ENCODE data around the gene PCLAF.
"Not testable (repeated sequence)": the region's sequence is repeated elsewhere in the genome, so short reads cannot be mapped to it uniquely, and the experiment has no call there.

Gene PCLAF

DNA sequence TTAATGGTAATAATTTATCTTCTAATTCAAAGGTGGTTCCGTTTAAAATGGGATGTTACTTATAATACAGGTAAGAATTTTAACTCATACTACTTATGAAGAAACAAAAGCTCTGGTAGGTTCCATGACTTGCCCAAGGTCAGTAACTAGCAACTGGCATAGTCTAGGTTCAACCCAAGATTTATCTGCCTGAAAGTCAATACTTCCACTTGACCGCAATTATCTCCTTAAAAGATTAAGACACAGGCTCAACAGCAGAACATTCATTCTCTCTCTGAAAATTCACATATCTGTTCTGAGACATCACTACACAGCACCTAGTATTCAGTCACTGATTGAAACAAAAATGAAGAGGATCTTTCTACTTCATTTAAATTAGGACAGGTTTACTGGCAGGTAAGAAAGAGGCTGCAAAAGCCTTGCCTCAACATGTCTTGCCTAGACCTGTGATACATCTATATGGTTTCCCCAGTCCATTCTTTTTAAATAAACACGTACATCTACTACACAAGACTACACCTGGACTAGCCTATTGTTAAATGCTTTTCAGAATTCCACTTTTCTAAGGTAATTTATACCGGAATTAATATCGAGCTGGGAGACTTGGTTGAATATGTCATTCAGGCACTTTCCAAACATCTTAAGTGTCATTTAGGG is 26.4 kb downstream of the PCLAF start:
- Mint-ChIP-seq H3K9me3 (no peaks in the 10 kb centered on the region), H3K27ac (peak overlapping the region; percentile 83 to 95), H3K27me3 (no peaks in the 10 kb centered on the region), H3K4me1 (ENCODE audit: low read depth in 2 of 2) (peaks cover 16 to 17% of the 10 kb centered on the region in 2 donors), H3K36me3 (ENCODE audit: insufficient read depth) (peaks cover 23% of the 10 kb centered on the region), H3K4me3 (peak overlapping the region; percentile 85 to 97)
- DNase-seq (no peak), ATAC-seq (replicated peaks) (no peak)

DNA sequence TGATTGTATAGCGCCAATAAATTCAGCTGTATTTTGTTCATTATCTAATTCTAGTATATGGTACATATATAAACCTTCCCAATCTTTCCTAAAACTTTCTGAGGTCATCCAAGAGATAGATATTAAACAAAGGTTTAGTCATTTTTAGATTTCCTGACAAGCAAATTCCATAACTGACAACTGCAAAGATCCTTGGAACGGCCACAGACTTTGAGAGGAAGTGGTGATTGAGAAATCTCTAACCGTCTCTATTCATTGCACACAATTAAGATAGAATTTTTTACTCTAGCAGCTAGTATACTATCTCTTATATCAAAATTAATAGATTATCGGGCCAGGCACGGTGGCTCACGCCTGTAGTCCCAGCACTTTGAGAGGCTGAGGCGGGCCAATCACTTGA is 30.0 kb downstream of the PCLAF start:
- ATAC-seq (replicated peaks): no peak
- no peaks in the 10 kb centered on the region for H3K9me3 Mint-ChIP-seq
- H3K27me3 Mint-ChIP-seq: no peaks in the 10 kb centered on the region
- DNase-seq: no peak
- no peak overlapping the region for H3K4me3 Mint-ChIP-seq
- H3K27ac Mint-ChIP-seq: no peak overlapping the region
- H3K4me1 Mint-ChIP-seq (ENCODE audit: low read depth in 2 of 2): peaks cover 15 to 16% of the 10 kb centered on the region in 2 donors
- peaks cover 35% of the 10 kb centered on the region for H3K36me3 Mint-ChIP-seq (ENCODE audit: insufficient read depth)

DNA sequence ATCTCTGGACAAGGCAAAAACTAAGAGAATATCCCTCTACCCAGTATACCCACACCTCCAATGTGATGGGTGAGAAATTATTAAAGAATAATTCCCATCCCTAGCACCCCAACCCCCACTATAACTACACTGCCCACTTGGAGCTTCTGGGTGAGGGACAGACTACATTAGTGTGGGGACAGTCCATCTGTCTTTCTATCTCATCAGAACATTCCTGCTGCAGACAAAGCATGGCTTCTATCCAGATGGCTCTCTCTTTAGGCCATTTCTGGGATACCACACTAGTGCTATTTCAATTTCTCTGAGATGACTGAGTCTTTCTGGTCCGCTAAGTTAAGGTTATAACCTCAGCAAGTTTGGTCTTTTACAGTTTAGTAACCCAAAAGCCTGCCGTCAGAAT is 31.9 kb downstream of the PCLAF start:
- no peak for DNase-seq
- Mint-ChIP-seq H3K4me1 (ENCODE audit: low read depth in 2 of 2) (peaks cover 4 to 5% of the 10 kb centered on the region in 2 donors), H3K27ac (no peak overlapping the region), H3K9me3 (no peaks in the 10 kb centered on the region), H3K27me3 (no peaks in the 10 kb centered on the region), H3K4me3 (no peak overlapping the region), H3K36me3 (ENCODE audit: insufficient read depth) (peaks cover 31% of the 10 kb centered on the region)
- ATAC-seq (replicated peaks): no peak

DNA sequence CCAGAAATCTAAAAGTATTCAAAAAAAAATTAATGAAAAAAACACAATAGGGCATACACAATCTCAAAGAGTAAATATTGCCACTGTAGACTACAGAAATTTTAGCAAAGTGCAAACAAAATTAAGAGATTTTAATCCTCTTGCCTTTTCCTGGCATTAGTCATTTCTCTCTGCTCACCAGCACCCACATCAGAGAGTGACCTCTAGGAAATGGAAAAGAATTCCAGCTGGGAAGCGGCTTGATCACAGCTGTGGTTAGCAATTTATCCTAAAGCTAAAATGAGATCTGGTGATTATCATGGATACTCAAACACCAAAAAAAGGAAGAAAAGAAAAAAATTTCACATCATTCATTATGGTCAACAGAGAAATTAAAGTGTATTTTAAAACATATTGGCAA is 32.8 kb downstream of the PCLAF start:
- Mint-ChIP-seq H3K27me3 (no peaks in the 10 kb centered on the region), H3K27ac (no peak overlapping the region), H3K4me3 (no peak overlapping the region), H3K36me3 (ENCODE audit: insufficient read depth) (peaks cover 28% of the 10 kb centered on the region), H3K4me1 (ENCODE audit: low read depth in 2 of 2) (peaks cover 6 to 9% of the 10 kb centered on the region in 2 donors), H3K9me3 (no peaks in the 10 kb centered on the region)
- ATAC-seq (replicated peaks): no peak
- no peak for DNase-seq

DNA sequence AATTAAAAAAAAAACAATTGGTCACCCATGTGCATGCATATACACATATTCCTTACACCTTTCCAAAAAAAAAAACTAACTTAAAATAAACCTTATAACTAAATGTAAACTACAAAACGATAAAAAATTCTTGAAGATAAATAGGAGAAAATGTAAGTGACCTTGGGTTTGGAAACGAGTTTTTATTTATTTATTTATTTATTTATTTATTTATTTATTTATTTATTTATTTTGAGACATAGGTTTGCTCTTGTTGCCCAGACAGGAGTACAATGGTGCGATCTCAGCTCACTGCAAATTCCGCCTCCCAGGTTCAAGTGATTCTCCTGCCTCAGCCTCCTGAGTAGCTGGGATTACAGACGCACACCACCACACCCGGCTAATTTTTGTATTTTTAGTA is 35.0 kb downstream of the PCLAF start:
- not testable (repeated sequence) for H3K27ac Mint-ChIP-seq; ATAC-seq (replicated peaks); H3K9me3 Mint-ChIP-seq; H3K27me3 Mint-ChIP-seq; DNase-seq; H3K4me3 Mint-ChIP-seq
- H3K4me1 Mint-ChIP-seq (ENCODE audit: low read depth in 2 of 2): peaks cover 10 to 14% of the 10 kb centered on the region in 2 donors
- H3K36me3 Mint-ChIP-seq (ENCODE audit: insufficient read depth): peaks cover 17% of the 10 kb centered on the region

DNA sequence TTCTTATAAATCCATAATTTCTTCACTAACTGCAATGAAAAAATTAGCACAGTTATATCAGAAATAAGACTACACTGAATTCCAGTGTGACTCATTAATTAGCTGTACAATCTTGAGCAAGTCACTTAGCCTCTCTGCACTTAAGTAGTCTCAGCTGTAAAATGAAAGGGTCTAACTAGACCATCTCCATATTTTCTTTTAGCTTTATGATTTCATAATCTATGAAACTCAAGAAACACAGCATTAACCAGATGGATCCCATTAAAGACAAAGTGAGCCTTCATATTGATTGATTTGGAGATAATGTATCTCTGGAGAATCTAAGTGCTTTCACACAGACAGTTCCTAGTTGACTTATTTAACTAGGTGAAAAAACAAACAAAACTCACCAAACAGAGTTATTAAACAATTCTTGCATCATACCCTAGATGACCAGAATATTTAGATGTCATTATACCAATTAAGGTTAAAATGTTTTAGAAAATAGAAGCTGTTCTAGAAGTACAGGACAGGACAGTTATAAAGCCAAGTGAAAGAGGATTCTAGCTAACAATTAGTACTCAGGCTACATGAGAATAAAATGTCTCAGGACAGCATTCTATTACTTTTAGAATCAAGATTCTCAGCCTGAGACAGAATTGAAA is 36.5 kb downstream of the PCLAF start:
- DNase-seq (no peak), ATAC-seq (replicated peaks) (no peak)
- H3K27ac Mint-ChIP-seq: peak overlapping the region in 1 of 2 donors; percentile 22
- H3K9me3 Mint-ChIP-seq: no peaks in the 10 kb centered on the region
- peaks cover 15% of the 10 kb centered on the region for H3K36me3 Mint-ChIP-seq (ENCODE audit: insufficient read depth)
- H3K4me3 Mint-ChIP-seq: no peak overlapping the region
- no peaks in the 10 kb centered on the region for H3K27me3 Mint-ChIP-seq
- H3K4me1 Mint-ChIP-seq (ENCODE audit: low read depth in 2 of 2): peaks cover 10 to 14% of the 10 kb centered on the region in 2 donors

DNA sequence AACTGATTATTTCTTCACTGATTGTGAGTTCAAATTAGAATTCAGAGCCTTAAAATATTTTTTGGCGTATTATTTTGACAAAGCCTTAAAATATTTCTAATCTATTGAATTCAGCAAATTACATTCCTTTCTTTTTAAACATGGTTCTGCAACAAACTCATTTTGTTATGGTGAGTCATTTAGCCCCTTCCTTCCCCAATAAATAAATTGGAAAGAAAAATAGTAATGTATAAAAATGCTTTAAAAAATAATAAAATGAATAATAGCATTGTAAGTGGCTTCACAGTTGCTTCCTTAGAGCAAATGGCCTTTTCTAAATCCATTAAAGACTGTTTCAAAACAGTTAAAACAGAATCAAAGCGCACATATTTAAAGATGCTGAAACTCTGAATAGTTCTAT is 37.4 kb downstream of the PCLAF start:
- ATAC-seq (replicated peaks) (no peak), DNase-seq (no peak)
- peaks cover 22% of the 10 kb centered on the region for H3K36me3 Mint-ChIP-seq (ENCODE audit: insufficient read depth)
- H3K27ac Mint-ChIP-seq: peak overlapping the region in 1 of 2 donors; percentile 81
- no peaks in the 10 kb centered on the region for H3K27me3 Mint-ChIP-seq
- no peak overlapping the region for H3K4me3 Mint-ChIP-seq
- peaks cover 7 to 14% of the 10 kb centered on the region in 2 donors for H3K4me1 Mint-ChIP-seq (ENCODE audit: low read depth in 2 of 2)
- H3K9me3 Mint-ChIP-seq: no peaks in the 10 kb centered on the region

DNA sequence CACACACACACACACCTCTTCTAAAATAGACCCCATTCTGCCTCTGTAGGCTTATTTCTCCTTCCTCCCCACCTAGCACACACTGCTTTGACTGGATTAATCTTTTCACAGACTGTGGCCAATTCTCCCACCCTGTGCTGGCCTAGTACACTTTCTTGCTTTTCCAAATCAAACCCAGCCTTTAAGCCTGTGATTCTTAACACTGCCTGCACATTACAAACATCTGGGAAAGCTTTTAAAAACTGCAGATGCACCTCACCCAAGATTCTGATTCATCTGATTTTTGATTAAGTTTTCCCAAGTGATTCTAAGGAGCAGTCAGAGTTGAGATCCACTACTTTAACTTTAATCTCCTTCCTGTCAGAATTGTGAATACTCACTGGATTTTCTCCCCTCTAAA is 38.0 kb downstream of the PCLAF start:
- peaks cover 7 to 14% of the 10 kb centered on the region in 2 donors for H3K4me1 Mint-ChIP-seq (ENCODE audit: low read depth in 2 of 2)
- no peak for DNase-seq
- peaks cover 20% of the 10 kb centered on the region for H3K36me3 Mint-ChIP-seq (ENCODE audit: insufficient read depth)
- no peaks in the 10 kb centered on the region for H3K9me3 Mint-ChIP-seq
- no peak for ATAC-seq (replicated peaks)
- H3K4me3 Mint-ChIP-seq: no peak overlapping the region
- H3K27me3 Mint-ChIP-seq: no peaks in the 10 kb centered on the region
- peak overlapping the region; percentile 39 to 81 for H3K27ac Mint-ChIP-seq

DNA sequence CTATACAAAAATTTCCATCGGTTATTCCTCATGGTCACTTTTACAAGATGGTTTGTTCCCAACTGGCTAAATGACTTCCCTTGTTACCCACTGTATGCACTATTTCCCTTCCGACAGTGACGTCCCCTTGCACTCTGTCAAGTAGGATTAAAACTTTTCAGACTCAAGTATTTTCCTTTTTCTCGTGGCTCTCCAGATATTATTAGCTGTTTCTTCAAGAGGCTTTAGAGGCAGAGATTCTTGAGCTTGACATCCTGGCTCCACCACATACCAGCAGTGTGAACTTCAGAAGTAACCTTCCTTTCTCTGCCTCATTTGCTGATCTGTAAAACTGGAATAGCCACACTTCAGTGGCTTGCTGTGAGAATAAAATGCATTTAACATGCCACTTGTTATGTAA is 39.3 kb downstream of the PCLAF start:
- no peak for ATAC-seq (replicated peaks)
- no peak for DNase-seq
- H3K27me3 Mint-ChIP-seq: no peaks in the 10 kb centered on the region
- no peak overlapping the region for H3K4me3 Mint-ChIP-seq
- peaks cover 6 to 11% of the 10 kb centered on the region in 2 donors for H3K4me1 Mint-ChIP-seq (ENCODE audit: low read depth in 2 of 2)
- no peaks in the 10 kb centered on the region for H3K9me3 Mint-ChIP-seq
- peak overlapping the region in 1 of 2 donors; percentile 81 for H3K27ac Mint-ChIP-seq
- H3K36me3 Mint-ChIP-seq (ENCODE audit: insufficient read depth): peaks cover 12% of the 10 kb centered on the region

DNA sequence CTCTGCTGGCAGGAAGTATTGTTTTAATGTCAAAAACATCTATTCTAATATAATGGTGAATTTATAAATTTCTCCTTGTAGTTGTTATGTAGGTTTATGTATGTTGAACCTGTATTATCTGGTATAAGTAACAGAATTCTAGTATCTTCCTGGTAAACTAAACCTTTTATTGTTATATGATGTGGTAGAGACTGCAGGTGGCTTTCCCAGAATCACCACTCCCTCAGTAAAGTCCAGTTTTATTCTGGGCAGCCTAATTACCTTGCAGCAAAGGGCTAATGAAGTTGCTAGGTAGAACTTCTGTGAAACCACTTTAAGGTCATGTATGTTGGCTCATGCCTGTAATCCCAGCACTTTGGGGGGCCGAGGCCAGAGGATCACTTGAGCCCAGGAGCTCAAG is 40.9 kb downstream of the PCLAF start:
- H3K27ac Mint-ChIP-seq: peak overlapping the region in 1 of 2 donors; percentile 23

DNA sequence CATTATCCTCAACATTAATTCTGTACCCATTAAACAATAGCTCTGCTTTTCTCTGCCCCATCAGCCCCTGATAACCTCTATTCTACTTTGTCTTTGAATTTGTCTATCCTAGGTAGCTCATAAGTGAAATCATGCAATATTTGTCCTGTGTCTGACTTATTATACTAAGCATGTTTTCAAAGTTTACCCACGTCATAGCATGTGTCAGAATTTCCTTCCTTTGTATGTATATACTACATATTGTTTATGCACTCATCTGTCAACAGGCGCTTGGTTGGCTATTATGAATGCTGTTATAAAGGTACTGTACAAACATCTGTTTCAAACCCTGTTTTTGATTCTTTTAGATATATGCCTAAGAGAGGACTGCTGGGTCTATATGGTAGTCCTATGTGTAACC is 43.5 kb downstream of the PCLAF start:
- no peaks in the 10 kb centered on the region for H3K9me3 Mint-ChIP-seq
- peaks cover 12% of the 10 kb centered on the region for H3K36me3 Mint-ChIP-seq (ENCODE audit: insufficient read depth)
- DNase-seq (no peak), ATAC-seq (replicated peaks) (no peak)
- H3K27me3 Mint-ChIP-seq: no peaks in the 10 kb centered on the region
- H3K4me1 Mint-ChIP-seq (ENCODE audit: low read depth in 2 of 2): peaks cover 9 to 10% of the 10 kb centered on the region in 2 donors
- H3K27ac Mint-ChIP-seq: no peak overlapping the region
- H3K4me3 Mint-ChIP-seq: no peak overlapping the region

More for the DNA sequence above, 40.9 kb downstream of the PCLAF start:
- ATAC-seq (replicated peaks): no peak
- no peaks in the 10 kb centered on the region for H3K9me3 Mint-ChIP-seq
- no peak overlapping the region for H3K4me3 Mint-ChIP-seq
- H3K4me1 Mint-ChIP-seq (ENCODE audit: low read depth in 2 of 2): peaks cover 10 to 11% of the 10 kb centered on the region in 2 donors
- no peaks in the 10 kb centered on the region for H3K27me3 Mint-ChIP-seq
- DNase-seq: no peak
- H3K36me3 Mint-ChIP-seq (ENCODE audit: insufficient read depth): peaks cover 12% of the 10 kb centered on the region

DNA sequence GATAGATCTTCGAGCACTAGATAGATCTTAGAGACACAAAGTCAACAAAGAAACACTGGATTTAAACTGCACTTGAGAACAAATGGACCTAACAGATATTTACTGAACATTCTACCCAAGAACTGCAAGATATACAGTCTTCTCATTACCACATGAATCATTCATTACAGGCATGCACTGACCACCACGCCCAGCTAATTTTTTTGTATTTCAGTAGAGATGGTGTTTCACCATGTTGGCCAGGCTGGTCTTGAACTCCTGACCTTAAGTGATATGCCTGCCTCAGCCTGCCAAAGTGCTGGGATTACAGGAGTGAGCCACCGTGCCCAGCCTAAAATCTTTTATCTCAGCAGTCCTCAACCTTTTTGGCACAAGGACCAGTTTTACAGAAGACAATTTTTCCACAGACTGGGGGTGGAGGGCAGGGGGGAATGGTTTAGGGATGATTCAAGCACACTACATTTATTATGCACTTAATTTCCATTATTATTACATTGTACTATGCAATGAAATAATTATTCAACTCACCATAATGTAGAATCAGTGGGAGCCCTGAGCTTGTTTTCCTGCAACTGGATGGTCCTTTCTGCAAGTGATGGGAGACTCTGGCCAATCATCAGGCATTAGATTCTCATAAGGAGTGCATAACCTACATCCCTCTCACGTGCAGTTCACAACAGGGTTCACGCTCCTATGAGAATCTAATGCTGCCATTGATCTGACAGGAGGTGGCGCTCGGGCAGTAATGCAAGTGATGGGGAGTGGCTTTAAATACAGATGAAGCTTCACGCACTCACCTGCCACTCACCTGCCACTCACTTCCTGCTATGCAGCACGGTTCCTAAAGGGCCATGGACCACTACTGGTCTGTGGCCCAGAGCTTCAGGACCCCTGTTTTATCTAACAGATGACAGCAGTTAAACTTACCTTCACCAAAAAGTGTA is 47.0 kb downstream of the PCLAF start:
- no peak overlapping the region for H3K4me3 Mint-ChIP-seq
- peaks cover 6% of the 10 kb centered on the region for H3K36me3 Mint-ChIP-seq (ENCODE audit: insufficient read depth)
- no peaks in the 10 kb centered on the region for H3K9me3 Mint-ChIP-seq
- DNase-seq (no peak), ATAC-seq (replicated peaks) (peak; percentile 35)
- H3K4me1 Mint-ChIP-seq (ENCODE audit: low read depth in 2 of 2): peaks cover 9 to 10% of the 10 kb centered on the region in 2 donors
- H3K27ac Mint-ChIP-seq: peak overlapping the region; percentile 3 to 68
- no peaks in the 10 kb centered on the region for H3K27me3 Mint-ChIP-seq

DNA sequence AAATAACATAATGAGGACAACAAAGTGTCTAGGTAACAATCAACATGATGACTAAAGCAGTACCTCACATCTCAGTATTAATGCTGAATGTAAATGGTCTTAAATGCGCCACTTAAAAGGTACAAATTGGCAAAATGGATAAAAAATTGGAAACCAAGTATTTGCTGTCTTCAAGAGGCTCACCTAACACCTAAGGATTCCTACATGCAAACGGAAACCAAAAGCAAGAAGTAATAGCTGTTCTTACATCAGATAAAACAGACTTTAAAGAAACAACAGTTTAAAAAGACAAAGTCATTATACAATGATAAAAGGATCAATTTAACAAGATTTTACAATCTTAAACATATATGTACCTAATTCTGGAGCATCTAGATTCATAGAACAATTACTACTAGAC is 47.7 kb downstream of the PCLAF start:
- Mint-ChIP-seq H3K9me3 (no peaks in the 10 kb centered on the region), H3K4me1 (ENCODE audit: low read depth in 2 of 2) (peaks cover 9 to 10% of the 10 kb centered on the region in 2 donors), H3K36me3 (ENCODE audit: insufficient read depth) (no peaks in the 10 kb centered on the region), H3K4me3 (no peak overlapping the region), H3K27me3 (no peaks in the 10 kb centered on the region), H3K27ac (peak overlapping the region; percentile 3 to 68)
- ATAC-seq (replicated peaks): no peak
- DNase-seq: no peak
